Right lobe of liver (tissue), 6 donors: ENCODE measurements around the gene FPGS. TPM values are rescaled to one million over a fixed set of nuclear protein-coding genes. Genes with fewer than 3 reads are reported as not detected.

Source experiments
- ATAC-seq, 4 donors: fragments of 200-7000 bp; cut with Tn5 transposase; one replicate each; pipeline ENCODE4 v1.9.1; 2020; ENCODE audit warnings: mild to moderate bottlenecking in 4 of 4, moderate library complexity in 4 of 4
- DNase-seq, 3 donors: peaks; one replicate each; pipeline ENCODE4 v3.0.0-alpha.2; 2020
- H3K27ac ChIP-seq, 3 donors: fragments of 200-600 bp; one replicate each; pipeline ENCODE4 v1.8.0; 2022
- H3K27me3 ChIP-seq, 2 donors: fragments of 200-600 bp; one replicate each; pipeline ENCODE4 v1.8.0; 2022
- H3K36me3 ChIP-seq, 4 donors: fragments of 200-600 bp; sonication (generic) in 1 of 4; one replicate each; pipeline versions ENCODE4 v1.5.1 to v1.8.0; 2017 to 2022; ENCODE audit warnings: control low read depth in 1 of 4
- H3K4me1 ChIP-seq, 4 donors: fragments of 200-600 bp; sonication (generic) in 1 of 4; one replicate each; pipeline versions ENCODE4 v1.5.1 to v1.8.0; 2017 to 2022; ENCODE audit warnings: control low read depth in 1 of 4
- H3K4me3 ChIP-seq, 3 donors: fragments of 200-600 bp; one replicate each; pipeline ENCODE4 v1.8.0; 2022
- H3K9me3 ChIP-seq, 4 donors: fragments of 200-600 bp; sonication (generic) in 1 of 4; one replicate each; pipeline versions ENCODE4 v1.5.1 to v1.8.0; 2017 to 2022; ENCODE audit warnings: control low read depth in 1 of 4
- POLR2A ChIP-seq: fragments of 450-650 bp; IDR thresholded peaks from one replicate; pipeline ENCODE4 v1.6.1; 2017; ENCODE audit warnings: antibody characterized with exemption, mild to moderate bottlenecking
- WGBS: methylation state at CpG from one replicate; pipeline ENCODE4 v1.1.6; 2018; ENCODE audit warnings: low coverage, low lambda C conversion rate; ENCODE audit not compliant: insufficient coverage; ENCODE audit errors: missing lambda C conversion rate; 5-methylcytosine and 5-hydroxymethylcytosine counted together
- intact Hi-C, 2 donors: fragments of 100-400 bp; cut with DNase I; formaldehyde crosslinking; loops; one replicate each; pipeline versions ENCODE4 v1.11.2 to v1.14.1; 2022
- total RNA-seq, 6 experiments: library from RNA; depleted of rRNA in 2 of 6; stranded (reverse); fragments of >200 nt in 2 of 6; fragmentation: NEBNext Ultra II Directional in 3 of 6; extraction: Animal tissue kit (Norgen Biotek cat#: 25700) in 3 of 6; gene quantifications; one replicate each; pipeline versions ENCODE4 v1.1.0 to v1.2.4, GENCODE V29; 2016 to 2023
- TF ChIP-seq, protein P1 (sequence below), 4 donors: fragments of 200-600 bp in 3 of 4; fragments of 450-650 bp in 1 of 4; IDR thresholded peaks; one replicate each; pipeline versions ENCODE4 v1.5.1 to v1.8.0; 2016 to 2022; ENCODE audit warnings: antibody characterized with exemption in 4 of 4, mild to moderate bottlenecking in 2 of 4
- donor health status: DM: no; HTN: yes; CAD: no.
- donor health status: DM: no; HTN: no; CAD: no.
- donor health status: DM: no; HTN: no; CAD: no.
- donor health status: DM: no; HTN: yes; CAD: no.
- donor health status: DM: no; HTN: yes; CAD: no.

FPGS gene
- total RNA-seq, 6 experiments from 2014 or later, result 44.3 to 68.5 (median 56.9) TPM

DNA sequence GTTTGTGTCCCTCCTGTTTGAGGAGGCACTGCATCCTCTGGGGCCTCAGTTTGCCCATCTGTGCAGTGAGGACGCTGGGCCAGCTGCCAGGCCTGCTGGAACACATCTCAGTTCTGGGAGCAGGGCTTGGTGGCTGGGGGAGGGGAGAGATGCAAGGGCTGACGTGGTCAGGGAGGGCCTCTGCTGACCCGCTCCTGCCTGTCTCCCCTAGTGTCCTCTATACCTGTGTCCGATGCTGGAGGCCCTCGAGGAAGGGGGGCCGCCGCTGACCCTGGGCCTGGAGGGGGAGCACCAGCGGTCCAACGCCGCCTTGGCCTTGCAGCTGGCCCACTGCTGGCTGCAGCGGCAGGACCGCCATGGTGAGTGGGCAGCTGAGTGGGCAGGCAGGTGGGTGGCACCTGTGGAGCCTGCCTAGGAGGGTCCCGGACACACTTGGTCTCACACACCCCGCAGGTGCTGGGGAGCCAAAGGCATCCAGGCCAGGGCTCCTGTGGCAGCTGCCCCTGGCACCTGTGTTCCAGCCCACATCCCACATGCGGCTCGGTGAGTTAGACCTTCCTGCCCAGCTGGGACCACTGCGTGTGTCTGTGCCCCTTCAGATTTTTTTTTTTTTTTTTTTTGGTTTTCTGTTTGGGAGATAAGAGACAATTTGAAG is 5.8 kb downstream of the FPGS start:
- Histone ChIP-seq H3K27ac (peak overlapping the region in 1 of 3 donors; percentile 62), H3K27me3 (no peaks in the 10 kb centered on the region), H3K36me3 (peaks cover 0 to 79% (median 17%) of the 10 kb centered on the region in 4 donors), H3K4me1 (peaks cover 0 to 32% (median 14%) of the 10 kb centered on the region in 4 donors), H3K4me3 (no peak overlapping the region), H3K9me3 (no peaks in the 10 kb centered on the region)
- peak in 2 of 3 donors; percentile 32 to 48 for DNase-seq
- intact Hi-C loops, result no loop called here
- no peak for TF ChIP-seq POLR2A
- TF ChIP-seq, protein P1, sequence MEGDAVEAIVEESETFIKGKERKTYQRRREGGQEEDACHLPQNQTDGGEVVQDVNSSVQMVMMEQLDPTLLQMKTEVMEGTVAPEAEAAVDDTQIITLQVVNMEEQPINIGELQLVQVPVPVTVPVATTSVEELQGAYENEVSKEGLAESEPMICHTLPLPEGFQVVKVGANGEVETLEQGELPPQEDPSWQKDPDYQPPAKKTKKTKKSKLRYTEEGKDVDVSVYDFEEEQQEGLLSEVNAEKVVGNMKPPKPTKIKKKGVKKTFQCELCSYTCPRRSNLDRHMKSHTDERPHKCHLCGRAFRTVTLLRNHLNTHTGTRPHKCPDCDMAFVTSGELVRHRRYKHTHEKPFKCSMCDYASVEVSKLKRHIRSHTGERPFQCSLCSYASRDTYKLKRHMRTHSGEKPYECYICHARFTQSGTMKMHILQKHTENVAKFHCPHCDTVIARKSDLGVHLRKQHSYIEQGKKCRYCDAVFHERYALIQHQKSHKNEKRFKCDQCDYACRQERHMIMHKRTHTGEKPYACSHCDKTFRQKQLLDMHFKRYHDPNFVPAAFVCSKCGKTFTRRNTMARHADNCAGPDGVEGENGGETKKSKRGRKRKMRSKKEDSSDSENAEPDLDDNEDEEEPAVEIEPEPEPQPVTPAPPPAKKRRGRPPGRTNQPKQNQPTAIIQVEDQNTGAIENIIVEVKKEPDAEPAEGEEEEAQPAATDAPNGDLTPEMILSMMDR (IDR thresholded peaks at IDR 0.05), result no peak
- ATAC-seq, result no peak
- WGBS, result 73% methylated on average over 4 of the region's 17 CpGs

DNA sequence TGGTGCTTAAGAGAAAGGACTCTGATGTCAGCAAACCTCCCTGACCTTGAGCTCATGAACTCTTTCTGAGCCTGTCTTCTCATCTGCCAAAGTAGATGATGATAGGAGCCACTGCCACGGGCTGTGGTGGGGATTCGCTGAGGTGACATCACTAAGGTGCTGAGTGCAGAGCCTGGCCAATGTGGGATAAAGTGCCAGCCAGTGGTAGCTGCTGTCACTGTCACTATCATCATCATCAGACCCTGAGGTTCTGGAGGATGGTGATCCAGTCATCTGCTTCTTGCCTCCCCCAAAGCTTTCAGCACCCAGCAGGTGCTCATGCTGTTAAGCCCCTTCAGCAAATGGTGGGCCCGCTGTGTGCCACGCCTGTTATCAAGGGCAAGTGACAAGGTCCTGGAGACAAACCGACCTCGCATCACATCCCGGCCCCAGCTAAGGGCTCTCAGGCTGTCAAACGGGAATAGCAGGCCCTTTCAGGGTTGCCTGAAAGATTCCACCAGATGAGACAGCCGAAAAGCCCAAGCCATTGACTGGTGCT is 6.4 kb downstream of the FPGS start:
- ATAC-seq, result peak in 2 of 4 donors; percentile 0 to 11
- 60% methylated on average over 7 of the region's 9 CpGs for WGBS
- peak overlapping the region in 1 of 3 donors; percentile 62 for H3K27ac ChIP-seq

DNA sequence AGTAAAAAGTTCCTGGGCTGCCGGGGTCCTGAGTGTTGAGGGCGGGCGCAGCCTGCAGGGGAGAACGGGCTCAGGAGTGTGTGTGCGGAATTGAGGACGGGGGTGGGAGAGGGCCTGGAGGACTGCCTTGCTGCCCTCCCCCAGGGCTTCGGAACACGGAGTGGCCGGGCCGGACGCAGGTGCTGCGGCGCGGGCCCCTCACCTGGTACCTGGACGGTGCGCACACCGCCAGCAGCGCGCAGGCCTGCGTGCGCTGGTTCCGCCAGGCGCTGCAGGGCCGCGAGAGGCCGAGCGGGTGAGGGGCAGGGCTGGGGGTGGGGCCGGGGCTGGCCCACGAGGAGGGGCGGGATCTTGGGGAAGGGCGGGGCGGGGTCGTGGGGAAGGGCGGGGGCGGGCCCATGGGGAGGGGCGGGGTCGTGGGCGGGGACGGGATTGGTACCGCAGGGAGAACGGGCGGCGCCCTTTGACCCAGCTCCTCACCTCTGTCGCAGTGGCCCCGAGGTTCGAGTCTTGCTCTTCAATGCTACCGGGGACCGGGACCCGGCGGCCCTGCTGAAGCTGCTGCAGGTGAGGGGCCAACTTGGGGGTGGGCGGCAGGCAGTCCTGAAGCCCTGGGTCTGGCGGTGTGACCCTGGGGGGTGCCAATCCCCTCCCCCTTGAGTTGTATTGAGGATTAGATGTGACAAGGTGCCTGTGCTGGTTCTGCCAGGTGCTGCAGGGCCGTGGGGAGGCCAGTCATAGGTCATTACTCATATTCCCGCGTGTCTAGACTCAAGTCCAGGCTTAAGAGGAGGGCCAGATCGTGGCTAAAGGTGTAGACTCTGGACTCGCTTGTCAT is 7.1 kb downstream of the FPGS start:
- ATAC-seq (peak; percentile 69 to 88 (median 83)), DNase-seq (peak; percentile 75 to 86 (median 84))
- peaks cover 0 to 21% (median 9%) of the 10 kb centered on the region in 4 donors for H3K4me1 ChIP-seq
- H3K27ac ChIP-seq, result peak overlapping the region in 2 of 3 donors; percentile 10 to 62
- WGBS, result 46% methylated on average over 28 of the region's 57 CpGs
- TF ChIP-seq POLR2A, result peak; percentile 11
- TF ChIP-seq, protein P1 (IDR thresholded peaks at IDR 0.05), result no peak
- H3K27me3 ChIP-seq, result no peaks in the 10 kb centered on the region
- intact Hi-C loops, result loop anchor here in 1 of 2 donors (10.0 kb wide), 1 partner anchor 65 kb away; the partner anchor contains the start of gene AK1
- H3K4me3 ChIP-seq, result peak overlapping the region in 2 of 3 donors; percentile 38 to 39
- peaks cover 0 to 89% (median 25%) of the 10 kb centered on the region in 4 donors for H3K36me3 ChIP-seq
- H3K9me3 ChIP-seq, result no peaks in the 10 kb centered on the region

More for the DNA sequence above, 6.4 kb downstream of the FPGS start:
- H3K4me3 ChIP-seq, result no peak overlapping the region
- no peaks in the 10 kb centered on the region for H3K9me3 ChIP-seq
- peaks cover 0 to 85% (median 21%) of the 10 kb centered on the region in 4 donors for H3K36me3 ChIP-seq
- no peaks in the 10 kb centered on the region for H3K27me3 ChIP-seq
- peaks cover 0 to 28% (median 13%) of the 10 kb centered on the region in 4 donors for H3K4me1 ChIP-seq
- TF ChIP-seq POLR2A, result no peak
- TF ChIP-seq, protein P1 (IDR thresholded peaks at IDR 0.05), result no peak
- intact Hi-C loops, result no loop called here
- no peak for DNase-seq

DNA sequence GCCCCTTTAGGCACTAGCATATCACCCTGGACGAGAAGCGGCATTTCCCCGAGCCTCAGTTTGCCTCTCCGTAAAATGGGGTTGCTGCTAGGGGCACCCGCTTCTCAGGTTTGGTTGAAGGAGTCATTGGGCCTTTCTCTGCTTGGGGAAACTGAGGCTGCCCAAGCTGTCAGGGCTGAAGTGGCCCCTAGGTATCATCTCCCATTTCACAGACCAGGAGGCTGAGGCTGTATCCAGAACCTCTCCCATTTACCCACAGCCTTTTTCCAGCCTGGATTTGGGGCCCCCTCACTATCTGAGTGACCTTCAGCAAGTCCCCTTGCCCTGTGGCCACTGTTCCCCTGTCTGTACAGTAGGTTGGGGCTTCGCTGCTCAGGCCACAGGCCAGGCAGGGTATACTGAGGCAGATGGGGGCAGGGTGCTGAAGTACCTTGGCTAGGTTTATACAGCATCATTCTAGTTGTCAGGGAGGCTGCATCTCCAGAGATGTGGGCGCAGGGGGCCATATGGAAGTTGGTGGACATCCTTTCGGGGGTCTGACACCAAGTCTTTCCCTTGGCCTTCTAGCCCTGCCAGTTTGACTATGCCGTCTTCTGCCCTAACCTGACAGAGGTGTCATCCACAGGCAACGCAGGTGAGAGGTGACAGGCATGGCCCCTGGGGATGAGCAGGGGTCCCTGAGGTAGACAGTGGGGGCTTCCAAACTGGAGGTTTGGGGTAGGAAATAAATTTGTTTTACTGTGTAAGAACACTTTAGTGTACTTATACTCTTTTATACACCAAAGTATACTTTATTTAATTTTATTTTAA is 7.9 kb downstream of the FPGS start:
- ATAC-seq (no peak), DNase-seq (no peak)
- Histone ChIP-seq H3K36me3 (peaks cover 0 to 89% (median 29%) of the 10 kb centered on the region in 4 donors), H3K27ac (peak overlapping the region in 1 of 3 donors; percentile 59), H3K27me3 (no peaks in the 10 kb centered on the region), H3K4me1 (peaks cover 0 to 14% (median 7%) of the 10 kb centered on the region in 4 donors), H3K4me3 (peak overlapping the region in 2 of 3 donors; percentile 38 to 39), H3K9me3 (no peaks in the 10 kb centered on the region)
- intact Hi-C loops, result loop anchor here in 1 of 2 donors (10.0 kb wide), 1 partner anchor 64 kb away; the partner anchor contains the start of gene AK1
- no peak for TF ChIP-seq POLR2A
- TF ChIP-seq, protein P1 (IDR thresholded peaks at IDR 0.05), result no peak
- WGBS, result 84% methylated on average over 4 of the region's 10 CpGs
